ENCODE measurements around the gene PI4K2B.

- TF ChIP-seq POLR2A (IDR thresholded peaks at IDR 0.05) (no peak), CTCF (IDR thresholded peaks at IDR 0.05) (no peak)
Measured at GRCh38 chr4:25236971-25237370, 3.1 kb downstream of the PI4K2B start.
